BE2C (cell line): ENCODE measurements around the gene RAB11FIP2.

ENCODE experiments used
- DNase-seq: peaks from one replicate; pipeline ENCODE4 v3.0.0-alpha.2; 2020
- H3K27me3 ChIP-seq: fragments of 250-450 bp; sonication (Bioruptor Pico); 2 replicates; pipeline ENCODE4 v1.5.1; 2020; ENCODE audit warnings: mild to moderate bottlenecking
- H3K36me3 ChIP-seq: fragments of 250-450 bp; sonication (Bioruptor Pico); 2 replicates; pipeline ENCODE4 v1.5.1; 2020; ENCODE audit warnings: mild to moderate bottlenecking
- H3K4me1 ChIP-seq: fragments of 250-450 bp; sonication (Bioruptor Pico); 2 replicates; pipeline ENCODE4 v1.5.1; 2020
- H3K4me3 ChIP-seq: 2 replicates; pipeline ENCODE4 v1.5.1; 2011; ENCODE audit warnings: low read depth, low read length
- H3K9me3 ChIP-seq: fragments of 250-450 bp; sonication (Bioruptor Pico); 2 replicates; pipeline ENCODE4 v1.5.1; 2020
- CTCF ChIP-seq: IDR thresholded peaks from 2 replicates; pipeline ENCODE4 v1.5.1; 2012; ENCODE audit warnings: mild to moderate bottlenecking, low read depth, low read length

RAB11FIP2 gene

GRCh38 chr10:117996709-117997108 lies 50.0 kb downstream of the RAB11FIP2 start:
- no peak for DNase-seq
- H3K9me3 ChIP-seq: no peaks in the 10 kb centered on the region

GRCh38 chr10:117994771-117995170 lies 52.0 kb downstream of the RAB11FIP2 start:
- H3K4me1 ChIP-seq: no peaks in the 10 kb centered on the region
- H3K9me3 ChIP-seq: no peaks in the 10 kb centered on the region
- no peaks in the 10 kb centered on the region for H3K27me3 ChIP-seq
- no peak for DNase-seq
- TF ChIP-seq CTCF: no peak
- H3K4me3 ChIP-seq: no peak overlapping the region
- H3K36me3 ChIP-seq: no peaks in the 10 kb centered on the region

More at GRCh38 chr10:117996709-117997108, 50.0 kb downstream of the RAB11FIP2 start:
- Histone ChIP-seq H3K27me3 (no peaks in the 10 kb centered on the region), H3K4me3 (no peak overlapping the region), H3K36me3 (no peaks in the 10 kb centered on the region), H3K4me1 (no peaks in the 10 kb centered on the region)
- TF ChIP-seq CTCF: no peak

GRCh38 chr10:117993166-117993565 lies 53.6 kb downstream of the RAB11FIP2 start:
- no peak overlapping the region for H3K4me3 ChIP-seq
- no peaks in the 10 kb centered on the region for H3K27me3 ChIP-seq
- DNase-seq: no peak
- no peaks in the 10 kb centered on the region for H3K4me1 ChIP-seq
- no peaks in the 10 kb centered on the region for H3K9me3 ChIP-seq
- H3K36me3 ChIP-seq: no peaks in the 10 kb centered on the region
- no peak for TF ChIP-seq CTCF

- H3K27me3 ChIP-seq: no peaks in the 10 kb centered on the region
- DNase-seq: no peak
- no peak for TF ChIP-seq CTCF
- no peak overlapping the region for H3K4me3 ChIP-seq
- H3K36me3 ChIP-seq: no peaks in the 10 kb centered on the region
- H3K9me3 ChIP-seq: no peaks in the 10 kb centered on the region
- no peaks in the 10 kb centered on the region for H3K4me1 ChIP-seq
Measured at GRCh38 chr10:117991701-117992100, 55.0 kb downstream of the RAB11FIP2 start.

- Histone ChIP-seq H3K4me1 (no peaks in the 10 kb centered on the region), H3K9me3 (no peaks in the 10 kb centered on the region), H3K4me3 (no peak overlapping the region), H3K36me3 (no peaks in the 10 kb centered on the region), H3K27me3 (no peaks in the 10 kb centered on the region)
- DNase-seq: no peak
- no peak for TF ChIP-seq CTCF
Measured at GRCh38 chr10:117989962-117990361, 56.8 kb downstream of the RAB11FIP2 start.

GRCh38 chr10:117988814-117989213 lies 57.9 kb downstream of the RAB11FIP2 start:
- DNase-seq: no peak
- TF ChIP-seq CTCF: no peak
- Histone ChIP-seq H3K4me1 (no peaks in the 10 kb centered on the region), H3K27me3 (no peaks in the 10 kb centered on the region), H3K36me3 (no peaks in the 10 kb centered on the region), H3K4me3 (no peak overlapping the region), H3K9me3 (no peaks in the 10 kb centered on the region)
